Stimulated activated CD8-positive, alpha-beta memory T cell treated with anti-CD3 and anti-CD28 coated beads, Interleukin-12 subunit alpha, Interleukin-12 subunit beta, amount 100 ng/mL, for 24 hours (primary cell): Measurements from ENCODE around the gene CDH4.

Experiments used
- DNase-seq: peaks from one replicate; pipeline ENCODE4 v3.0.0-alpha.2; 2020; ENCODE audit errors: extremely low read depth

The CDH4 gene

GRCh38 chr20:61582196-61582923 is 330.3 kb downstream of the CDH4 start:
- DNase-seq: no peak

GRCh38 chr20:61583356-61583755 is 331.3 kb downstream of the CDH4 start:
- no peak for DNase-seq

GRCh38 chr20:61584851-61585250 is 332.8 kb downstream of the CDH4 start:
- no peak for DNase-seq

GRCh38 chr20:61585764-61586163 is 333.7 kb downstream of the CDH4 start:
- DNase-seq: no peak

- DNase-seq: no peak
Measured at GRCh38 chr20:61587036-61587435, 335.0 kb downstream of the CDH4 start.

GRCh38 chr20:61587681-61588289 is 335.7 kb downstream of the CDH4 start:
- DNase-seq: no peak

GRCh38 chr20:61588411-61589385 is 336.6 kb downstream of the CDH4 start:
- DNase-seq: no peak

- DNase-seq: no peak
Measured at GRCh38 chr20:61590236-61590635, 338.2 kb downstream of the CDH4 start.

GRCh38 chr20:61593516-61593915 is 341.5 kb downstream of the CDH4 start:
- no peak for DNase-seq

GRCh38 chr20:61594198-61594597 is 342.1 kb downstream of the CDH4 start:
- no peak for DNase-seq

GRCh38 chr20:61595216-61595615 is 343.2 kb downstream of the CDH4 start:
- no peak for DNase-seq

GRCh38 chr20:61596687-61597330 is 344.7 kb downstream of the CDH4 start:
- no peak for DNase-seq

GRCh38 chr20:61597996-61598395 is 345.9 kb downstream of the CDH4 start:
- DNase-seq: no peak

GRCh38 chr20:61598586-61598985 is 346.5 kb downstream of the CDH4 start:
- no peak for DNase-seq

GRCh38 chr20:61599061-61599531 is 347.0 kb downstream of the CDH4 start:
- no peak for DNase-seq

- DNase-seq: no peak
Measured at GRCh38 chr20:61599541-61599992, 347.5 kb downstream of the CDH4 start.

GRCh38 chr20:61600016-61600415 is 348.0 kb downstream of the CDH4 start:
- DNase-seq: no peak

GRCh38 chr20:61601361-61601760 is 349.3 kb downstream of the CDH4 start:
- no peak for DNase-seq

GRCh38 chr20:61601853-61602252 is 349.8 kb downstream of the CDH4 start:
- DNase-seq: no peak

- no peak for DNase-seq
Measured at GRCh38 chr20:61603715-61604114, 351.7 kb downstream of the CDH4 start.

GRCh38 chr20:61604549-61604948 is 352.5 kb downstream of the CDH4 start:
- DNase-seq: no peak

GRCh38 chr20:61605283-61605682 is 353.2 kb downstream of the CDH4 start:
- no peak for DNase-seq
